Measurements from ENCODE around the gene TUBAL3. TPM values are rescaled to one million over a fixed set of nuclear protein-coding genes. Genes with fewer than 3 reads are reported as not detected.

The TUBAL3 gene
- total RNA-seq, 1 donor from 2014 or later: not detected

Other genes with a start within 250 kb of the TUBAL3 start
- not detected for gene AKR1C8, start 219.7 kb downstream of the TUBAL3 start, total RNA-seq
- not detected for gene AKR1C4, start 208.0 kb downstream of the TUBAL3 start, total RNA-seq
- gene UCN3, start 39.9 kb downstream of the TUBAL3 start, total RNA-seq: not detected
- gene NET1, start 7.7 kb upstream of the TUBAL3 start, total RNA-seq: 133 TPM
- not detected for gene CALML5, start 94.7 kb upstream of the TUBAL3 start, total RNA-seq
- gene CALML3, start 120.1 kb upstream of the TUBAL3 start, total RNA-seq: not detected